DMS 273 (cell line): ENCODE data around the gene ALOX15.
A peak's percentile ranks its signal among the peaks of the same experiment; 100 is the strongest.
"Not testable (repeated sequence)": the region's sequence is repeated elsewhere in the genome, so short reads cannot be mapped to it uniquely, and the experiment has no call there.

Experiments used
- DNase-seq: peaks from one replicate; lab custom pipeline; 2025; ENCODE audit not compliant: unreplicated experiment; lab: John Stamatoyannopoulos, UW

ALOX15 gene

DNA sequence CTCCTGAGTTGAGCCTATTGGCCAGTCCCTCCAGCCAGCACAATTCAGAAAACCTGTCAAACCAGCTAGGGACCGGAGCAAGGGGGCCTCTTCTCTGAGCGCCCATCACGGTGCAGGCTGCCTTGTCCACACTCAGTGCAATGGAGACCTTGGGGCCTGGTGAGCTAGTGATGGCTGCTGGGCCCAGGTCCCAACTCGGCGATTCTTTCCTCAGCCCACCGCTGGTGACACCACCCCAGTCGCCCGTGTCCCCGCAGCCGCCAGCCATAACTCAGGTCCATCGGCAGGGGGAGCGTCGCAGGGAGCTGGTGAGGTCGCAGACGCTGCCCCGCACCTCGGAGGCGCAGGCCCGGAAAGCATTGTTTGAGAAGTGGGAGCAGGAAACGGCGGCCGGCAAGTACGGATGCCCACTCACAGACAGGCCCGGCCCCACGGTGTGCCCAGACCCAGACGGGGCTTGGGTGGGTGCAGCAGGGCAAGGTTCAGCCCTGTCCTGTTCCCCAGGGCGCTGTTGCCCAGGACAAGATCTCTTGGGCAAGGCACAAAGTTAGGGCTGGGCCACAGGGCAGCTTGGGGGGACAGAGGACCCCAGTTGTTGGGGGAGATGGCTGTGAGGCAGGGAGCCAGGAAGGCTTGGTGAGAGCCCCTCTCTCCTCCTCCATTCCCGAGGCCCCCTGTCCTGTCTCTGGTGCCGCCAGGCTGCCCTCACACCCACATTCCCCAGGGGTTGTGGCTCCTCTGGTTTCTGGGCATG lies 46.4 kb downstream of the ALOX15 start:
- DNase-seq, result no peak

DNA sequence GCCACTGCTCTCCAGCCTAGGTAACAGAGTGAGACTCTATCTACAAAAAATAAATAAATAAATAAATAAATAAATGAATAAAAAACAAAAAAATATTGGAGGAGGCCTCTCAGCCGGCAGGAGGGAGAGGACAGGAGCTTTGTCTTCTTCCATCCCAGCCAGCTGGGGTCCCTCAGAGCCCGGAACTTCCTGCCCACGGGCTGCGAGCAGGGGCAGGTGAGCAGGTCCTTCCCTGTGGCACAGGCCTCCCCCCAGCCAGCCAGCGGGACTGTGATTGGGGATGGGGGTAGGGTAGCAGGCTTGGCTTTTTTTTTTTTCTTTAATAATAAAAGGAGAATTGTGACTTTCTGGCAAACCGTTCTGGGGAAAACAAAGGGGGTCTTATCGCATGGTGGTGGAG lies 47.1 kb downstream of the ALOX15 start:
- no peak for DNase-seq

DNA sequence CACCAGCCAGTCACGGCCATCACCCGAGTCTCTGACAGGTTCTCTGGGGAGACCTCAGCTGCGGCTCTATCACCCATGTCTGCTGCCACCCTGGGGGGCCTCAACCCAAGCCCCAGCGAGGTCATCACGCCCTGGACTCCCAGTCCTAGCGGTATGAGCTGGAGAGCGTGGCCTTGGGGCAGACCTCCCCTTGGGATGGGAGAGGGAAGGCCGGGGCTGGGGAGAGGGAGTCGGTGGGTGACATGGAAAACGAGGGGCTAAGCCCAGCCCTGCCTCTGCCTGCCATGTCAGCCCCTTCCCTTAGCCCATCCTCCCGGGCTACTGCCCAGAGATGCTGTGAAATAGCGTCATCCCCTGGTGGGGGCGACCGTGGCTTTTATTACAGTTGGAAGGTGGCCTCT lies 48.5 kb downstream of the ALOX15 start:
- no peak for DNase-seq

GRCh38 chr17:4592240-4593005 lies 49.1 kb downstream of the ALOX15 start:
- no peak for DNase-seq

GRCh38 chr17:4591529-4591928 lies 49.9 kb downstream of the ALOX15 start:
- DNase-seq, result peak; percentile 47

DNA sequence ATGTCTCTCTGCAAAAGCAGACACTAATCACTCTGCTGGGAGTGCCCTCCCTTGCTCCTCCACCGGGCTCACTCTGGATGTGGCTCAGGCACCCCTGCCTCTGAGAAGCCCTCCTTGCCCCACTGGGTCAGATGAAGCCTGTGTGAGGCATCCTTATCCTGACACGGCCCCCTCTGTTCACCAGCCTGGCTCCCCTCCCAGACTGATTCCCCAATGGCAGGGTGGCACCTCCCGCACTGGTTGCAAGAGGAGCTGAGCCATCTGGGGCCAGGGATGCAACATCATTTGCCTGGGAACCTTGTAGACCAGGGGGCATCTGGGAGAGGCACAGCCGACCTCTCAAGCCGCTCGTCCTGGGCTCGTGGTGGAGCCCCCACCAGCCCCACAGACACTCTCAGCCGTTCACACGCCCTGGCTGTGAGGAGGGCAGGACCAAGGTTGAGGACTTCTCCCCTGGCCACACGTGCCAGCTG lies 50.5 kb downstream of the ALOX15 start:
- peak; percentile 57 for DNase-seq

DNA sequence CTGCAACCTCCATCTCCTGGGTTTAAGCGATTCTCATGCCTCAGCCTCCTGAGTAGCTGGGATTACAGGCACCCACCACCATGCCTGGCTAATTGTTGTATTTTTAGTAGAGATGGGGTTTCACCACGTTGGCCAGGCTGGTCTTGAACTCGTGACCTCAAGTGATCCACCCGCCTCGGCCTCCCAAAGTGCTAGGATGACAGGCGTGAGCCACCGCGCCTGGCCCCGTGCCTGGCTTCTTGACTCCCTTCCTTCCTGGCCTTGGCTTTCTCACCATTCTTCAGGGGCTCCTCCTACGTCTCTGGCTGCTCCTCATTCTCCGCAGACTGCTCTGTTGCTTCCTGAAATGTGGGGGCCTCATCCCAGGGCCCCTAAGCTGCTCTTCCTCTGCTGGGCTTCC lies 51.4 kb downstream of the ALOX15 start:
- not testable (repeated sequence) for DNase-seq

DNA sequence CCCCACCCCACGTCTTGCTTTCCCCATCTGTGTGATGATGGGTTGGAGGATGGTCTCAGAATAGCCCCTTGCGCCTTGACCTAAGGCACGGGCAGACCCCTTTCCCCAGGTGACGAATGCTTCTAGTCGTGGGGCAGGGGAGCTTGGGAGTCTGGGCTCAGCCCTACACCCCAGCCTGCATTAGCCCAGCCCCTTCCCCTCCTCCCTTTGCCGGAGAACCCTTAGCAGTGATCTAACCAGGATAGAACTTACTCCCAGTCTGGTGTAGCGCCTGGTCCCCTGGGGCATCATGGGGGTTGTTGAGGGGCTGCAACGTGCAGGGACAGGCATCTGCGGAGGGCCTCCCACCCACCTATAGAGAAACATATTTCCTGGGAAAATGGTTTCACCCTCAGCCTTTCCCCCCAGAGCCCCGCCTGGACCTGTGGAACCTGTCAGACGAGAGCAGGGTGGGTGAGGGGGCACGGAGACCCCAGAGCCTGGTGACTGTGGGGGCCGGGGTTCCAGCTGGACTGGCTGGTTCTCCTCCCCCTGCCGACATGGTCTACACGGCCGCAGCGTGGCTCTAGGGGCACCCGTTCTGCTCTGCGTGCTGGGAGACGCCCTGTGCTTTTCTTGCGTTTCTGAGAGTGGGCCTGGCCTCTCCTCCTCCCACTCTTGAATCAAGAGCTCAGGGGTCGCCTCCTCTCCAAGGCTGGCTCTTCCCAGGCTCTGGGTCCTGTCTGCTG lies 52.4 kb downstream of the ALOX15 start:
- no peak for DNase-seq

- DNase-seq, result no peak
These were observed 53.1 kb downstream of the ALOX15 start for GRCh38 chr17:4588391-4588790.

- no peak for DNase-seq
These were observed 53.7 kb downstream of the ALOX15 start for GRCh38 chr17:4587803-4588202.

GRCh38 chr17:4587195-4587594 lies 54.3 kb downstream of the ALOX15 start:
- DNase-seq, result no peak

GRCh38 chr17:4586043-4586442 lies 55.4 kb downstream of the ALOX15 start:
- no peak for DNase-seq

DNA sequence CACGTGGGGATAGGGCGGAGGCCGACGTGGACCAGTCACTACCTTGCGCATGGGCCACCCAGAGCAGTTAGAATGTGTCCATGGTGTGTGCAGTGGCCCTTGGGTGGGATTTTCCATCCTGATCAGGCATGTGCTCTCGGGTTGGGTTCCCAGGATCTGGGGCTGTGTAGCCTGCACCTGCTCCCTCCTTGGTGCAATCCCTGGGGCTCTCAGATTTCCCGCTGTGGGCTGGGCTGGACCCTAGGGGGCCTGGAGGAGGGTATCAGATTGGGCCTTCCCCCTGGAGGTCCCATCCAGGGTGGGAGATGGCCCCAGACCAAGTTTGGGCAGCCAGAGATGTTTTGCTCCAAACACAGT lies 55.9 kb downstream of the ALOX15 start:
- DNase-seq, result no peak

DNA sequence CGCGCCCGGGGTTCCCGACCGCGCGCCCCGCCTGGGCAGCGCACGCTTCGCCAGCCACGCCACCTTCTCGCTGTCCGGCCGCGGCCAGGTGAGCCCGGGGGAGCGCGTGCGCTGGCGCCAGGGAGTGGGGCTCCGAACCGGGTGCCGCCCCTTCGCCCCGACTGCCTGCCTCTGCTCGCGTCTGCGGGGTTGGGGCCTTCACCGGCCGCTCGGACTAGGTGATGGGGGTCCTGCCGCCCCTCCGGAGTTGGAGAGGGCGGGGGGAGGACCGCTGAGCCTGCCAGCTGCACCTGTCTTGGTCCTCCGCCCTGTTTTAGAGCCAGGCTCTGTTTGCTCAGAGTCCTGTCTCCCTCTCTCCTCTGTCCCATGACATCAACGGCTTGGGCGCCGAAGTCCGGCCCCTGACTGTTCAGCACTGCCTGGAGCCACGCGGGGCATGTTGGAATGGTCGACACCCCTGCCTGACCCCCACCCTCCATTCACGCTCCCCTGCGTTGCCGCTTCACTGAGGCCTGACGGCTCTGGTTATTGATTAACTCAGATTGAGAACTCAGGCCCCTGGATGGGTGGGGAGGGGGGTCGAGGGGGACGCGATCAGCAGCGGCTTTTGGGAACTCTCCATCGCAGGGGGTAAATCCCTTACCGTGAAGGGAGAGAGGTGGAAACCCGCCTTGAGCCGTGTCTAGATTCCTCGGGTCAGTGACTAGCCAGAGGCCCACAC lies 56.4 kb downstream of the ALOX15 start:
- DNase-seq, result no peak

- DNase-seq, result peak; percentile 60
These were observed 57.2 kb downstream of the ALOX15 start, which contains the start of gene SMTNL2 for GRCh38 chr17:4584101-4584916. Gene SMTNL2, plus strand, starts transcription at chr17:4584529. Its CDS starts 77 bp downstream, at chr17:4584606.

GRCh38 chr17:4583782-4584100 lies 57.7 kb downstream of the ALOX15 start:
- DNase-seq, result peak; percentile 60

DNA sequence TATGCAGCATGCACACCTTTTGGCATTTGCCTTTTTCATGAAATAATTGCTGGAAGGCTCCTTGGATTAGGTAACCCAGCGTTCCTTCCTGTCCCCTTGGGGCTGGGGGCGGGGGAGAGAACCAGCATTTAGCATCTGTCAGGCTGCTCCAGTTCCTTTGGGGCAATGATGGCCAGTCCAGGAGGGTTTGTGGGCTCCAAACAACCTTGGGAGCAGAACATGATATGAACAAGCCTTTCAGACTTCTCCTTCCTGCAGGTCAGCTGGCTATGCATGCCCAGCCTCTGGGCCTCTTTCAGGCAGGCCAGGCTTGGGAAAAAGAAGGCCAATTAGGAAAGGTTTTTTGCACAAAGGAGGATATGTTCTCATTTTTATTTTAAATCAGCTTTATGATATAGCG lies 58.3 kb downstream of the ALOX15 start:
- no peak for DNase-seq

DNA sequence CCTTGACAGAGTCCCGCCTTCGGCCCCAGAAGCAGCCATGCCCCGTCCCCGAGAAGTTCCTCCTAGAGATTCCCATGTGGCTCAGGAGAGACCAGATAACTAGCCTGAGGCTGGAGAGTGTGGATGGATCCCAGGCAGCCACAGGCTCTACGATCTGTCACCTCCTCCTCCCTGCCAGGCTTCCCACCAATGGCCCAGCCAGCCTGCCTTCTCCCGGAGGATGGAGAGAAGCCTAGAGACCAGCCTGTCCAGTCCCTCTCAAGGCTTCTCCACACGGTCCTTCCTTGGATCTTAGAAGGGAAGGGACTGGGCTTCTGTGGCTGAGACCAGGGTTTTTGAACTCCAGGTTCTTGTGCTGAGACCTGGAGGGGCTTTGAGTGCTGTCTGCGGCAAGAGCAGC lies 58.8 kb downstream of the ALOX15 start:
- no peak for DNase-seq

- DNase-seq, result no peak
These were observed 59.4 kb downstream of the ALOX15 start for GRCh38 chr17:4582101-4582501.
